ENCODE measurements around the gene SIX2.

DNA sequence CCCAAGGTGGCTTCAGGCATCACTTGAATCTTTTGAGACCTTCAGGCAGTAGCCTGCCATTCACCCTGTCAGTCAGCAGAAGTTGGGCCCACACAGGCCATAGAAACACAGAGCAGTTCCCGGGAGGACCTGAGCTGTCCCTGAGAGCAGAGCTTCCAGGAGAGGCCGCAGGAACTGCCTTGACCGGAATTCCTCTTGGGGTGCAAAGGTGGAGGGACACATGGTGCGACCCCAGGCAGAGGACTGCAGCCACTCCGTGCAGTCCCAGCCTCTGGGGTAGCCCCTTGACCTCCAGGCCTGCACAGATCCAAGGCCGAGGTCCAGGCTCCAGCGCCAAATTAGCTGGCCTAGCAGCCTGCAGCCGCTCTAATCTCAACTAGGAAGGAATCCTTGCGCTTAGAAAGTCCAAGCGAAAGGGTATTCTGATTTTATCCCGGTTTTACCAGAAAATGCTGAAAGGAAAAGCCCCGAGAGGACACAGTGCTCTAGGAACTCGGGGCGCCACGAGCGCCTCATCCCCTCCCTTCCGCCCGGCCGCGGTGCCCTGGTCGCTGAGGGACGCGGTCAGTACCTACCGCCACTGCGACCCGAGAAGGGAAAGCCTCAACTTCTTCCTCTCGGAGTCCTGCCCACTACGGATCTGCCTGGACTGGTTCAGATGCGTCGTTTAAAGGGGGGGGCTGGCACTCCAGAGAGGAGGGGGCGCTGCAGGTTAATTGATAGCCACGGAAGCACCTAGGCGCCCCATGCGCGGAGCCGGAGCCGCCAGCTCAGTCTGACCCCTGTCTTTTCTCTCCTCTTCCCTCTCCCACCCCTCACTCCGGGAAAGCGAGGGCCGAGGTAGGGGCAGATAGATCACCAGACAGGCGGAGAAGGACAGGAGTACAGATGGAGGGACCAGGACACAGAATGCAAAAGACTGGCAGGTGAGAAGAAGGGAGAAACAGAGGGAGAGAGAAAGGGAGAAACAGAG is 5.4 kb downstream of the SIX2 start:
- TF ChIP-seq, protein P1, sequence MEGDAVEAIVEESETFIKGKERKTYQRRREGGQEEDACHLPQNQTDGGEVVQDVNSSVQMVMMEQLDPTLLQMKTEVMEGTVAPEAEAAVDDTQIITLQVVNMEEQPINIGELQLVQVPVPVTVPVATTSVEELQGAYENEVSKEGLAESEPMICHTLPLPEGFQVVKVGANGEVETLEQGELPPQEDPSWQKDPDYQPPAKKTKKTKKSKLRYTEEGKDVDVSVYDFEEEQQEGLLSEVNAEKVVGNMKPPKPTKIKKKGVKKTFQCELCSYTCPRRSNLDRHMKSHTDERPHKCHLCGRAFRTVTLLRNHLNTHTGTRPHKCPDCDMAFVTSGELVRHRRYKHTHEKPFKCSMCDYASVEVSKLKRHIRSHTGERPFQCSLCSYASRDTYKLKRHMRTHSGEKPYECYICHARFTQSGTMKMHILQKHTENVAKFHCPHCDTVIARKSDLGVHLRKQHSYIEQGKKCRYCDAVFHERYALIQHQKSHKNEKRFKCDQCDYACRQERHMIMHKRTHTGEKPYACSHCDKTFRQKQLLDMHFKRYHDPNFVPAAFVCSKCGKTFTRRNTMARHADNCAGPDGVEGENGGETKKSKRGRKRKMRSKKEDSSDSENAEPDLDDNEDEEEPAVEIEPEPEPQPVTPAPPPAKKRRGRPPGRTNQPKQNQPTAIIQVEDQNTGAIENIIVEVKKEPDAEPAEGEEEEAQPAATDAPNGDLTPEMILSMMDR (IDR thresholded peaks at IDR 0.05) = no peak
- no peak for TF ChIP-seq POLR2A (IDR thresholded peaks at IDR 0.05)

Data from lower leg skin (tissue), 3 donors.